Nephron (organoid): ENCODE data around the gene PRKAR1B.

Experiments
- H3K27ac Mint-ChIP-seq, 3 experiments: 2 replicates each; pipeline ENCODE4 v1.8.0; 2020; ENCODE audit warnings: mixed read lengths in 3 of 3, mild to moderate bottlenecking in 2 of 3, moderate library complexity in 1 of 3
- H3K27me3 Mint-ChIP-seq: 2 replicates; pipeline ENCODE4 v1.8.0; 2021; ENCODE audit warnings: low read depth, mild to moderate bottlenecking, moderate library complexity, mixed read lengths
- H3K36me3 Mint-ChIP-seq: 2 replicates; pipeline ENCODE4 v1.8.0; 2020; ENCODE audit warnings: low read depth, mixed read lengths
- H3K4me1 Mint-ChIP-seq: 2 replicates; pipeline ENCODE4 v1.8.0; 2020; ENCODE audit warnings: mixed read lengths
- H3K4me3 Mint-ChIP-seq, 3 experiments: 2 replicates each; pipeline ENCODE4 v1.8.0; 2020; ENCODE audit warnings: mild to moderate bottlenecking in 3 of 3, mixed read lengths in 3 of 3, moderate library complexity in 2 of 3
- H3K9me3 Mint-ChIP-seq: 2 replicates; pipeline ENCODE4 v1.8.0; 2020; ENCODE audit warnings: mixed read lengths
- TF ChIP-seq, protein P1 (sequence below), 3 experiments: fragments of 200-600 bp; sonication (generic); IDR thresholded peaks; one replicate each; pipeline ENCODE4 v1.5.0; 2021; ENCODE audit warnings: antibody characterized with exemption in 3 of 3; ENCODE audit not compliant: unreplicated experiment in 3 of 3

The PRKAR1B gene

DNA sequence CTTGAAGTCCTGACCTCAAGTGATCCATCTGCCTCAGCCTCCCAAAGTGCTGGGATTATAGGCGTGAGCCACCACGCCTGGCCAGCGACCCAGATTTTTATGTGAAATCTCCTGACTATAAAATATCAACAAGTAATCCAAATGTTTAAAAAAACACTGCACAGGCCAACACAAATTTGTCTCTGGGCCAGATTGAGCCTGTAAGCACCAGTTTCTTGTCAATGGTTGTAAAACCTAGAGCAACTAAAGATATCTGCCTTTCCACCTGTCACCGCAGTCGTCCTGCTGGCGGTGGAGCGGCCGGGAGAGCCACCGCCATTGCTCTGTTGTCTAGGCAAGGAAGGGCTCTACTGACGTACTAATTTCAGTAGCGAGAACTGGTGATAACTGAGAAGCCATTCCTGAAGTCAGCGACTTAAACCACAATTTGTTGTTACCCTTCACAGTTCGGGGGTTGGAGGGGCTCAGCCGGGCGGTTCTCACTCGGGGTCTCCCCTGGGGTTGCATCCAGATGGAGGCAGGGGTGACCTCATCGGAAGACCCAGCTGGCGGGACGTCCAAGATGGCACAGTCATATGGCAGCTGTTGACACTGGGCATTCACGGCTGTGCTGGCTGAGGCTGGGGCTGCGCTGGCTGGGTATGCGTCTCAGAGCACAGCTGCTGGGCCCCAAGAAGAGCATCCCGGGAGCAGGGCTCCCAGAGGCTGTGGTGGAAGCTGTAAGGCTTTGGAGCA, 152.3 kb downstream of the PRKAR1B start:
- Mint-ChIP-seq H3K4me1 (peaks cover 73% of the 10 kb centered on the region), H3K36me3 (peaks cover 20% of the 10 kb centered on the region), H3K4me3 (peak overlapping the region; percentile 14 to 61 (median 19)), H3K27me3 (peaks cover 14% of the 10 kb centered on the region), H3K9me3 (no peaks in the 10 kb centered on the region), H3K27ac (peak overlapping the region; percentile 46 to 93 (median 75))
- TF ChIP-seq, protein P1, sequence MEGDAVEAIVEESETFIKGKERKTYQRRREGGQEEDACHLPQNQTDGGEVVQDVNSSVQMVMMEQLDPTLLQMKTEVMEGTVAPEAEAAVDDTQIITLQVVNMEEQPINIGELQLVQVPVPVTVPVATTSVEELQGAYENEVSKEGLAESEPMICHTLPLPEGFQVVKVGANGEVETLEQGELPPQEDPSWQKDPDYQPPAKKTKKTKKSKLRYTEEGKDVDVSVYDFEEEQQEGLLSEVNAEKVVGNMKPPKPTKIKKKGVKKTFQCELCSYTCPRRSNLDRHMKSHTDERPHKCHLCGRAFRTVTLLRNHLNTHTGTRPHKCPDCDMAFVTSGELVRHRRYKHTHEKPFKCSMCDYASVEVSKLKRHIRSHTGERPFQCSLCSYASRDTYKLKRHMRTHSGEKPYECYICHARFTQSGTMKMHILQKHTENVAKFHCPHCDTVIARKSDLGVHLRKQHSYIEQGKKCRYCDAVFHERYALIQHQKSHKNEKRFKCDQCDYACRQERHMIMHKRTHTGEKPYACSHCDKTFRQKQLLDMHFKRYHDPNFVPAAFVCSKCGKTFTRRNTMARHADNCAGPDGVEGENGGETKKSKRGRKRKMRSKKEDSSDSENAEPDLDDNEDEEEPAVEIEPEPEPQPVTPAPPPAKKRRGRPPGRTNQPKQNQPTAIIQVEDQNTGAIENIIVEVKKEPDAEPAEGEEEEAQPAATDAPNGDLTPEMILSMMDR (IDR thresholded peaks at IDR 0.05; ENCODE audit: unreplicated experiment in 3 of 3) = no peak

DNA sequence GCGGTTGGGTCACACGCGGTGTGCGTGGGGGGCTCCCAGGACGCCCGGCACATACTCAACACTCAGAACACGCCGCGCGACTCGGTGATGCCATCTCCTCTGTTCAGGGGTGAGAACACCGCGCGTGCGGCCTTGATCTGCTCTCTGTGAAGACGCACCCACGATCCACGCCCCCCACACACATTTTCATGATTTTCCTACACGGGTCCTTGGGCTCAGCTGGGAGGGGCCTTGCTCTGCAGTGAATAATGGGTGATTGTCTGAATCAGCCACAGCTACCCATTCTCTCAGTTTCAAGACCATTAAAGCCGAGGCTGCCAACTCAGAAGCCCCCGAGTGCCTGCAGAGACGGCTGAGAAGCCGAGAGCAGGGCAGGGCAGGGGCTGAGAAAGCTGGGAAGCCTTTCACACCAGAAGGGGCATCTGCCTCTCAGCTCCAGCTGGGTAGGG, 153.1 kb downstream of the PRKAR1B start:
- TF ChIP-seq, protein P1 (IDR thresholded peaks at IDR 0.05; ENCODE audit: unreplicated experiment in 3 of 3) = no peak
- peak overlapping the region; percentile 60 to 72 (median 70) for H3K27ac Mint-ChIP-seq
- peaks cover 70% of the 10 kb centered on the region for H3K4me1 Mint-ChIP-seq
- peak overlapping the region in 2 of 3 experiments; percentile 43 to 59 for H3K4me3 Mint-ChIP-seq
- peaks cover 20% of the 10 kb centered on the region for H3K36me3 Mint-ChIP-seq
- H3K27me3 Mint-ChIP-seq = peaks cover 14% of the 10 kb centered on the region
- no peaks in the 10 kb centered on the region for H3K9me3 Mint-ChIP-seq

DNA sequence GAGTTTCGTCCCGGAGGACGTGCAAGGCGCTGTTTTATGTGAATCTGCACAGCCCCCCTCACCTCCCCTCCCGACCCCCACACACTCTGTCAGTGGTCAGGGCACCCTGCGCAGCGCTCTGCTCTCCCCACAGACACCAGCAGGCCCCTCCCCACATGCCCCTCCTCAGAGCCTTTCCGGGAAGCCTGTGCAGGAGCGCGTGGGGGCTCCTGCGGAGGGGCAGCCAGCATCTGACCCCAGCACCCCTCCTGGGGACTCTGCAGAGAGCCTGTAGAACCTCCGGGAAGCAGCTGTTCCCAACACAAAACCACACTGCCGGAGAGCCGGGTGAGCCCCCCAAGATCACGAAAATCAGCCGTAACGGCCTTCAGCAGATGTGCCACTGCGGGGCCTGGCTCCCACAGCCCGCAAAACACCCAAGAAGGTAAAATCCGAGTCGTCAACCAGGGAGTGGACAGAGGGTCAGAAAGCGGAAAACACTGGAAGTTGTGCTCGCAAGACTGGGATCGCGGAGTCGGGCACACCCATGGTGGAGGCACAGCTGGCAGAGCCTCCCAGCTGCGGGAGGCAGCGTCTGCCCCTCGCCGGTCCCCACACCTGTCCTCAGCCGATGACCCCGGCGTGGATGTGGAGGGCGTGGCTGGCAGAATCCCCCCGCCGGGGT, 153.7 kb downstream of the PRKAR1B start:
- TF ChIP-seq, protein P1 (IDR thresholded peaks at IDR 0.05; ENCODE audit: unreplicated experiment in 3 of 3) = no peak
- H3K27ac Mint-ChIP-seq = peak overlapping the region; percentile 54 to 81 (median 60)
- H3K9me3 Mint-ChIP-seq = no peaks in the 10 kb centered on the region
- peaks cover 73% of the 10 kb centered on the region for H3K4me1 Mint-ChIP-seq
- peaks cover 14% of the 10 kb centered on the region for H3K27me3 Mint-ChIP-seq
- peak overlapping the region; percentile 22 to 76 (median 38) for H3K4me3 Mint-ChIP-seq
- H3K36me3 Mint-ChIP-seq = peaks cover 20% of the 10 kb centered on the region

DNA sequence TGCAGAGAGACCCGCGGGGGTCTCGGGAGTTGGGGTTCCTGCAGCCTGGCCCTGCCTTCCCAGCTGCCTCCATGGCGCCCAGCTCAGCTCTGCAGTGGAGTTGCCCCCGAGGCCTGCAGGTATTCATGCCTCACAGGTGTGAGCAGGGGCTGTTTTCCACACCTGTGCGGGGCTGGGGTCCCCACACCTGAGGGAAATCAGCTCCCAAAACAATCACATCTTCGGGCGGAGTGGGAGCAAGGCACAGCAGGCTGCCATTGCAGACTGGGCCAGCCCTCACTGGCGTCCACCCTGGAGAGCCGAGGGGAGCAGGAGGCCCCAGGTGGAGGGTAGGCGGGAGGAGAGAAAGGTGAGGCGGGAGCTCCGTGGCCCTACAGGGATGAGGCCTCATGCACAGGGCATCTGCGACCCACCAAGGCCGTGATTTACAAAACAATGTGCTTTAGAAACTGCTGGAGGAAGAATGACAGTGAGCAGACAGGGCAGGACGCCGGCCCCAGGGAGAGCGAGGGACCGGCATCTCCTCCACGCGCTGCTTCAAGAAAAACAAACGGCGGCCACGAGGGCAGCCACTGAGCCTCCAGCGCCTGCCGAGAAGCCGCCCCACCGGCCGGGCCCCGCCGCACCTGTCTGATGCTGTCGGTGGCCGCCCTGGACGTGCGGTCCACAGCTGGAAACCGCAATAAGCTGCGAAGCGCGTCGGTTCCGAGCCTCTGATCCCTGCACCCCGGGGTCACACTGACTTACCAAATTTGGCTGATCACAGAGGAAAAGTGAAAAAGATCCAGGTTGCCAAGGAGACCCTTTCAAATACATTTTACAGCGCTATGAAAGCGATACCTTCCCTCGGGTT, 154.4 kb downstream of the PRKAR1B start:
- Mint-ChIP-seq H3K27ac (peak overlapping the region; percentile 54 to 81 (median 60)), H3K4me3 (peak overlapping the region; percentile 9 to 76 (median 38)), H3K36me3 (peaks cover 20% of the 10 kb centered on the region), H3K4me1 (peaks cover 72% of the 10 kb centered on the region), H3K9me3 (no peaks in the 10 kb centered on the region), H3K27me3 (peaks cover 14% of the 10 kb centered on the region)
- TF ChIP-seq, protein P1 (IDR thresholded peaks at IDR 0.05; ENCODE audit: unreplicated experiment in 3 of 3) = no peak

DNA sequence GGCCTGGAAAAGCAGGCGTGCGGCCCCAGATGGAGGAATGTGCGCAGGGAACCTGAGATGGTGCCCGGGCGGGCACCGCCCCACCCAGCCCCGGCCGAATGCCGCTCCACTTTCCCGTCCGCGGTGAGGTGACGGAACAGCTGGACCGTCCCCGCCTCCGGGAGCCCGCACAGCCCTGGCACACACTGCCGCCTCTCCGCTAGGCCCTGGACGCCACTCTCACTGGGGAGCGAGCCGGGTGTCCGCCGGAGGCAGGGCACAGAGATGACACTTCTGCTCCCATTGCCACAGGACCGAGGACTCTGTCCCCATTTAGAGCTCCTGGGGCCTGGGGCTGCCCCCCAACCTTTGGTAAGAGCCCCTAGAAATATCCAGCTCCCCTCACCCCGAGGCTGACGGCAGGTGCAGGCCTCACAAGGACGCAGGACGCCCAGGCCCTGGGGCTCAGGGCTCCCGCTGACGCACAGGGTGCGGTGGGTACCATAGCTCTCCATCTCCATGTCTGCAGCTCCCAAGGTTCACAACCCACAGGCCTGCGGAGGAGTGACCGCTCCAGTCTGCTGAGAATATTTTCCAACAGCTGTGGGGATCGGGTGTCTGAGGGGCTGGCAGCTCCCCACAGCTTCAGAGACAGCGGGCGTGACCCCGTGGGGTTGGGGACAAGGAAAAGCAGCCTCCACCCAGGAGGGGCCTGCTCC, 155.2 kb downstream of the PRKAR1B start:
- H3K4me3 Mint-ChIP-seq = peak overlapping the region in 2 of 3 experiments; percentile 44 to 75
- H3K9me3 Mint-ChIP-seq = no peaks in the 10 kb centered on the region
- peaks cover 16% of the 10 kb centered on the region for H3K36me3 Mint-ChIP-seq
- TF ChIP-seq, protein P1 (IDR thresholded peaks at IDR 0.05; ENCODE audit: unreplicated experiment in 3 of 3) = no peak
- H3K27ac Mint-ChIP-seq = peak overlapping the region in 2 of 3 experiments; percentile 37 to 55
- H3K4me1 Mint-ChIP-seq = peaks cover 69% of the 10 kb centered on the region
- peaks cover 14% of the 10 kb centered on the region for H3K27me3 Mint-ChIP-seq
